GM23248 (cell line): ENCODE measurements around the gene SLC5A11.

Source experiments
- EZH2 ChIP-seq: fragments of 200-600 bp; sonication (generic); IDR thresholded peaks from 2 replicates; pipeline ENCODE4 v1.6.1; 2018; ENCODE audit warnings: antibody characterized with exemption, mild to moderate bottlenecking; ENCODE audit not compliant: insufficient read depth, poor library complexity, severe bottlenecking
- EZH2phosphoT487 ChIP-seq: fragments of 200-600 bp; sonication (generic); IDR thresholded peaks from 2 replicates; pipeline ENCODE4 v1.6.1; 2018; ENCODE audit warnings: antibody characterized with exemption, moderate library complexity, mild to moderate bottlenecking, low read depth; ENCODE audit not compliant: insufficient read depth

GRCh38 chr16:24876231-24876630, 30.5 kb downstream of the SLC5A11 start:
- TF ChIP-seq EZH2phosphoT487 (no peak), EZH2 (no peak)
